ENCODE results near the gene ADGRA1.

The ADGRA1 gene

DNA sequence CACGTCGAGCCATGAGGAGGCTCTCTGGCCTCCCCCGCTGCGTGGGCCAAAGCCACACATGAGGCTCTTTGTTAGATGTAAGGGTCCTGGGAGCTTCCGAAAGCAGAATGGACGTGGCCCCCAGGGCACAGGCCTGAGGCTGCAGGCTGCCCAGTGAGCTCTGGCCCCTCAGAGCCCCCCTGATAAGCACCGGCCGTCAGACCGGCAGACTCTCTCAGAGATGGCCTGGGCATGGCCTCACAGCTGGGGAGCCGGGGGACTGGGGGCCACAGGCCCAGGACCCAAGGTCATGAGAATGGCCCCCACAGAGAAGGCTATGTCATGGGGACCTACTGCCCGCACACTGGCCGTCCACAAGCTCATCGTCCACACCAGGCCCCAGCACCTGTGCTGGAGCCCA, 31.7 kb upstream of the ADGRA1 start:
- no peak for DNase-seq (ENCODE audit: low spot score)

DNA sequence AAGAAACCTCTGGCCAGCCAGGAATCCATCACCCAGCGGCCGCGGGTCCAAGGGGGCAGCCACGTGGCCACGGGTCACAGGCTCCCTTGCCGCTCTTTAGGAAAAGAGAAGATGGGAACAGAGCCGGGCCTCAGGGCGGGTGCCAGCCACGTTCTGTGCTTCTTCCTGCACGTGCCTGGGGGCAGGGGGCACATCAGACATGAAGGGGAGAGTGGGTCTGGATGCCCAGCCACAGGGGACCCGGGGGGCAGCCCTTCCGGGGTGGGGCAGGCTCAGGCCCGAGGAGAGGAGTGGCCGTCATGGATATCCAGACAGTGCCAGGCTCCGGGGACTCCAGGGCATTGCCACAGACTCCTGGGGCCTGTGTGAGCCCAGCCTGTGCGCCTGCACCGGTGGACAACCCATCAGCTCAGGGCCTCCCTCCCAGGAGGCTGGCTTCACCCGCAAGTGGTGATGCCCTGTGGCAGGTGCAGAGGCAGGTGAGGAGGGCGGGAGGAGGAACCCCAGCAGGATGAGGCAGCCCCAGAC, 31.0 kb upstream of the ADGRA1 start:
- no peak for DNase-seq (ENCODE audit: low spot score)

DNA sequence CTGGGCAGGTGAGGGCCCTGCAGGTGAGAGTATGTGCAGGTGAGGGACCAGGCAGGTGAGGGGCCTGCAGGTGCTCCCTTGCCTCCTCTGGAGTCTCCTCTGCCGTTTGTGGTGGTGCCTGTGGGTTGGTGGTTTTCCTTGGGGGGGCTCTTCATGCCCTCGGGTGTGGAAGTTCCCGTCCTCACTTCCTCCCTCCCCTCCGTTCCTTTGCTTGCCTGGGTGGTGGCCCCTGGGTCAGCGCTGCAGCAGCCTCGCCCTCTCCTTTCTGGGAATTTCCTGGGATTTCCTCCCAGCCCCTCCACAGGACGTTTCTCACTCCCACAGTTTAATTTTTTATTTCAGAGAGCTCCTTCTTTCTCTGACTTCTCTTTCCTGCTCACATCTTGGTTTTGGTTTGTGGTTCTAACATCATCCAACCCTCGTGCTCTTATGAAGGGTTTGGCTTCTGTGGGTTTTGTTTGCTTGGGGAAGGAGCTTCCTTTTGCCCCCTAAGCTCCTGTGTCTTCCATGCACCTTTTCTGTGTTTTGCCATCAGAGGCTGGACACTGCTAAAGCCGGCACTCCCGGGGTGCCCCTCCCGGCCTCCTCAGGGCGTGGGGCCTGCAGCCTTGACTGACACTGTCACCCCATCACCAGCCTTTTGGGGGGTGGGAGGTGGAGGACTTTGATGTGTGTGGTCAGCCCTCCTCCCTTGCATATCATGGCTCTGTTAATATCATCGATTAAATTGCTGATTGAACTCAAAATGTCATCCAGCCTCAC, 29.2 kb upstream of the ADGRA1 start:
- no peak for DNase-seq (ENCODE audit: low spot score)

DNA sequence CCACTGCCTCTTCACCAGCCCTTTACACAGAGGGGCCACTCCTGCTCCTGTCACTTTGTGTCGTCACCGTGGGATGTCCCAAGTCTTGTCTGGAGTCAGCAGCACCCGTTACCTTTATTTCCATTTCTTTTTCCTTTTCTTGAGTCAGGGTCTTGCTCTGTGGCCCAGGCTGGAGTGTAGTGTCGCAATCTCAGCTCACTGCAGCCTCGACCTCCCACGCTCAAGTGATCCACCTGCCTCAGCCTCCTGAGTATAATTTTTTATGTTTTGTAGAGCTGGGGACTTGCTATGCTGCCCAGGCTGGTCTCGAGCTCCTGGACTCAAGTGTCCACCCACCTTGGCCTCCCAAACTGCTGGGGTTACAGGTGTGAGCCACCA, 28.6 kb upstream of the ADGRA1 start:
- DNase-seq (ENCODE audit: low spot score), result no peak

DNA sequence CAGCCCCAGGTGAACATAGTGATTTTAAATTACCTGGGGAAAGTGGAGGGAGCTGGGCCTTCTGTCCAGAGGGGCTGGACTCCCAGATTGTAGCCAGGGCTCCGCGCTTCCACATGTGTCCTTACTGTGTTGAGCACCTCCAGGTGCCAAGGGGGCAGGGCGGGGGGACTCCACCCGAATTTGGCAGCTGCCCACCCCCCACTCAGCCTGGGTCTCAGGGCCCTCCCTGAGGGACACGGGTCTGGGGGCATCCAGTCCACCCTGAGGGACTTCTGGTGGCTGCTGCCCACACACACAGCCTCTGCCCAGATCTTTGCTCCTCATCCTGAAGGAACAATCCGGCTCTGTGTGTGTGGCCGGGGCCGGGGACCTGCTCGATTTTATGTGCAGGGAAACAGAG, 28.2 kb upstream of the ADGRA1 start:
- DNase-seq (ENCODE audit: low spot score), result no peak

DNA sequence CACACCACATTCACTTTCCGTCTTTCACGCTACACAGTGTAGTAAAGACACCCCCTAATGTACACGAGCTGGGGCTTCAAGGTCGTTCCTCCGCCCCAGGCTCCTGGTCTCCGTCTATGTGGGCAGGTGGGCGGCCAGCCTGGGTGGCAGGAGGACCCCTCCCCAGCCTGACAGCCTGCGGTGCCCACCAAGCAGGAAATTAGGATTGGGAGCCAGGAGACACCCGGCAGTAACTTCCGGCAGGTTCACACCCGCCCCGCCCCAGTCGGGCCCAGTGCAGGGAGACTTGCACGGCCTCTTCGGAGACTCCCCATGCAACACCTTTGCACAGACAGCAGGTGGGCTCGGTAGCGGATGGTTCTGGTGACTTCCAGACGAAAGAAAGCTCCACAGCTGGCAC, 27.7 kb upstream of the ADGRA1 start:
- DNase-seq (ENCODE audit: low spot score), result no peak

DNA sequence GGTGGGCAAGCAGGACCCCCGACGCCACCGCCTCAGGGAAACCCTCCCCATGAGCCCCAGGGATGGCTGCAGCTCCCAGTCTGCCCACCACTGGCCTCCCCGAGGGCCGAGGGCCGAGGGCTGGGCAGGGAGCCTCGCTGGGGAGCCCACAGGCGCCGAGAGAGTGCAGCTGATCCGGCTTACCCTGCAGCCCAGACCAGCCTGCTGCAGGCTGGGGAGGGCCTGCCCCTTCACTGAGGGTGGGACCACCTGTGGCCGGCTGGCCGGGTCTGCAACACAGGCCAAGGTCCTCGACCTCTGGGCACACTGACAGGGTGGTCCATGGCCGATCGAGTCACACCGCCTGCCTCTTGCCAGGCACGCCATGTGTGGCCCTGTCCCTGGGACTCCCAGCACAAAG, 27.3 kb upstream of the ADGRA1 start:
- no peak for DNase-seq (ENCODE audit: low spot score)

DNA sequence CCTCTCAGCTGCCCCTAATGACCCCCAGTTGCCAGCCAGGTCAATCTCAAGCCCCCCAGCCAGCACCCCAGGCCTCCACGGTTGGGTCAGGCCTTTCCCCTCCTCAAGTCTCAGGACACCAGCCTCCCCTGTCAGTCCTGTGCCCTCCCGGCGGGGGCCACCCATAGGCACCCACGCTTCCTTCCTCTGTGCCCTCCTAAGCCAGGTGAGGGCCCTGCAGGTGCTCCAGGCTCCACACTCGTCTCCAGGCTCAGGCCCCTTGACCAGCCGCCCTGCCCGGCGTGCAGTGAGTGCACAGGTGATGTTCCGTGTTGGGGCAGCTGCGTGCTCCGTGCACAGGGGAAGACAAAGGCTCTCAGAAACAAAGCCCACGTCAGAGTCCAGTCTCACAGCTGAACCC, 26.8 kb upstream of the ADGRA1 start:
- no peak for DNase-seq (ENCODE audit: low spot score)

DNA sequence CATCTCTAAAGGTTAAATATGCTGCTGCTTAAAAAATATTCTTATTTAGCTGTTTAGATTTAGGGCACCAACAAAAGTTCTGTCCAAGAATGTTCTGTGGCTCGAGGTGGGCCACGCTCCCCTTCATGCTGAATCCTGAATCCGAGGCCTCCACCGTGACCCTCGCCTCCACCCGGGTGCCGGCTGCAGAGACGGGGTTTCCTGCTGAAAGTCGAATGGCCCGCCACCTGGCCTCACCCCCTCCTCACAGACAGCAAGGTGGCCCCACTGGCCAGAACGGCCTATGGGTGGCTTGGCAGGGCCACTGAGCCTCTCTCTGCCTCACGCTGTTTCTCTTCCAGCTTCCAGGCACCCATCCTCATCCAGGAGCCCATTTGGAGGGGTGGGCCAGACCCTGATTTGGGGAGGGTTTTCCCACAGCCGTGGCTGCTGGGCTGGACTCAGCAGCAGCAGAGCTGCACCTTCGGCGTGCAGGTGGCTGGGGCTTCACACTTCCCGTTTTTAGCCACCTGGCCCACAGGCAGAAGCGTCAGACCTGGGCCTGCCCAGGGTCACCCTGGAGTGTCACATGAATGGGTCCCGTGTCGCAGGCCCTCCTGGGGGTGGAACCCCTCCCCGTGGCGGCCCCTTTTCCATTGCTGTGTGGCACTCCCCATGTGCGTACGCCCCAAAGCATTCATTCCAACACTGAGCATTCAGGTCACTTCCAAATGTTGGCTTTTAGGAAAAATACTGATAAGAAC, 26.3 kb upstream of the ADGRA1 start:
- no peak for DNase-seq (ENCODE audit: low spot score)

DNA sequence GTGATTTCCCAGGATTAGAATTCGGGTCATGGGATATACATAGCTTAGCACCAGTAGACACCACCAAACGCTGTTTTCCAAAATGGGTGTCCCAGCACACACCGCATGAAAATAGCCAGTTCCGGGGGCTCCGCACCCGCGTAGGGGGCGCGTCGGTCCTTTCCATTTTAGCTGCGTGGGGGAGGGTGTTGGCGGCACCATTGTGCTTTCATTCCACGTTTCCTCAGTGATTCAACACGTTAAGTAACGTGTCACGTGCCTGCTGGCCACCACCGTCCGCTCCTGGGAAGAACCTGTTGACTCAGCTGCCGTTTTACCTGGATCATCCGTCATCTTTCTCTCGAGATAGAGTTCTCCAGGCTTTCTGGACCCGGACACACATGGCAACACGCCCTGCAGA, 25.6 kb upstream of the ADGRA1 start:
- DNase-seq (ENCODE audit: low spot score), result no peak

DNA sequence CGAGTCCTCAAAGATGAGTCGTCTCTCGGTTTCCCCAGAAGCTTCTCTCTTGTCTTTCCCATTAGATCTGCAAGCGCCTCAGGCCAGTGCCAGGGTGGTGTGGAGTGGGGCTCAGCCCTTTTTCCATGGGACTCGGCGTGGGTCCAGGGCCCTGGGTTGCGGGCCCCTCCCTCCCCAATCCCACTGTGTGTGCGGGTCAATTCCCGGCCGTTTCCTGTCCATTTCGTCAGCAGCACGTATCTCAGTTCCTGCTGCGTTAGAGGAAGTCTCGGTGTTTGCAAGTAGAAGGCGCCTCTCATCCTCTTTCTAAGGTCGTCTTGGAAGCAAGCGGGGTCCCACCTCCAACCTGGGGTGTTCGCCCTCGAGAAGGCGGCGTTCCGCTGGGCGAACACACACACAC, 25.1 kb upstream of the ADGRA1 start:
- no peak for DNase-seq (ENCODE audit: low spot score)

DNA sequence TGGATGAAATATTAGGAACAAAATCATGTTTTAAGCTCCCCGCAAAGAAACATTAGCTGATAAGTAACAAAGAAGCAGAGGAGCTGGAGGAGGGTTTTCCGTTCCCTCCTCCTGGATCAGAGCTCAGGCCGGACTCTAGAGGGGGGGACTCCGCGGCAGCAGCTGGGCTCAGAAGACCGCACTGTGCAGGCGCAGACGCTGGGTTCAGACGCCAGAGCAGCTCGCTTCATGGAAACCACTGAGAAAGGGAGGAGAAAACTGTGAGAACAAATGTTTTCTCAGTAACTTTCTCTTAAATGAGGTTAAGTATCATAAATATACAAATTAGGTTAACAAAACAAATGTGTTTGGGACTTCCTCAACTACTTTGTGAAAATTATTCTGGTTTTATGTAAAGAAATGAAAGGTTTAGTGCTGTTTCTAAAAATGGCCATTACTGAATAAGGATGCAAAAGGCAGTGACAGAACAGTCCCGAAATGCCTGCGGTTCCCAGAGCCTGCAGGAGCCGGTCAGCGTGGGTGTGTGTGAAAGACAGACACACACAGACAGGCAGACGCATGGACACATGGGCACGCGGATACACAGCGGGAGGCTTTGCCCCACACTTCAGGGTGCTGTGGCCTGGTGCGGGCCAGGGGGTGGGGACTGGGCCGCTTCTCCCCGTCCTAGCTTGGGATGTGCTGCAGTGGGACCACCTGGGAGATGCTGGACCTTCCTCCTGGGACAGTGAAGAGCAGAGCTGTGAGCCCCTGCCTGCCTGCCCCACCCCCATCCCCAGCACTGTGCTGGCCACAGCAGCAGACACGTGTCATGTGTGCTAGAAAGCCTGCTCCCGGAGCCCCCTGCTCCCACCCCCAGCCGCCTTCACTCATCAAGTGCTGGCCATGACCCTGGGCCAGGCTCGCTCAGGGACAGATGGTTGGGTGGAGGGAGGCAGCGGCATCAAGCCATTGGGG, 20.3 kb upstream of the ADGRA1 start:
- DNase-seq (ENCODE audit: low spot score), result no peak

DNA sequence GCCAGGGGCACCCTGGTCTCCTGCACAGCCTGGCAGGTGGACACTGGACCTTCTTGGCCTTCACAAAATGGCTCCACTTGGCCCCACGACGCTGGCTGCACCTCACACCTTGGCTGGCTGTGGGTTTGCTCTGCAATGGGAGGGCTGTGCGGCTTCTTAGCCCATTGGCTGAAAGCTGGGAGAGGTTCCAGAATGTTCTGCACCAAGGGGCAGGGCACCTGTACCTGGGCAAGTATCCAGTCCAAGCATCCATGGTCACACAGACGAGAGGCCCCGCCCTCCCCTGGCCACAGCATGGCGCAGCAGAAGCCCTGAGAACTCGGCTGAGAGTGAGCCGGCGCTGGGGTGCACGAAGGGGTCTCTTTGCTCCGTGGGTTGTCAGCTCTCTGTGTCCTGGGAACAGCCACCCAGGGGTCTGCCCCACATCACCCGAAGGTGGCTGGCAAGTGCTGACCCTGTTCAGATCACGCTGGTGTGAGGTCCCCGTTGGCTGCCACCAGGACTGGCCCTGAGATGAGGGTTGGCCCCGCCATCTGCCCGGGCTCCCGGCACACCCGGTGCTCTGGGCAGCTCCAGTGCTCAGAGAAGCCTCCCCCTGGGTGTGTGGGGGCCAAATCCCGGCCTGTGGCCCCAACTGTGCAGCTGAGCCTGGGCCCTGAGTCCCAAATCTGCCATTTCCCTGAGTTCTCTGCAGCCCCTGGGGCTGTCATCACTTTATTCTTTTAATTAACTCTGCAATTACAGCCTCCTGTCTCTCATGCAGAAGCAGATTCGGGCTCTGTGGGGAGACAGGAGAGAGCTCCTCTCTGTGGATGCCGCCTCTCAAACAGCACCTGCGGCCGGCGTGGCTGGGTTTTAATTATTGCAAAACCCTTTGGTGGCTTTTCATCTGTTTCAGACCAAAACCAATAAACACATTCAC, 19.4 kb upstream of the ADGRA1 start:
- no peak for DNase-seq (ENCODE audit: low spot score)

DNA sequence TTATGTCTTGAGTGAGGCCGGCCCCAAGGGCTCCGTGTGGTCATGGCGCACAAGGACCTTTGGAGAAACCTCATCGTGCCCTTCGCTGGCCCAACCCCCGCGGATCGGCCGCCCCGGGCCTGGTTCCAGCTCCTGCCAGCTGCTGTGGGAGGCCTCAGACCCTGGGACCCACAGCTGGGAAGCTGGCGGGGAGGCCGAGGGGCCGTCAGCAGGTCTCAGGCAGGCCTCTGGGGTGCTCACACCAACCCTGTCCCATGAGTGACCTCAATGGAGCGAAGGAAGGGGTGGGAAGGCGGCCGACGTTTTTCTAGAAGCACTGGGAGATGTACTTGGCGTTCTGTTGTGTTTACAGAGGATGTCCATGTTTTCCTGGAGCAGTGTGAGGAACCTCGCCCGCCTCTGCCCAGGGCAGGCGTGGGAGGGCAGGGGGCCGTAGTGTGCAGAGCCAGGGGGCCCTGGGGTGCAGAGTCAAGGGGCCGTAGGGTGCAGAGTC, 18.6 kb upstream of the ADGRA1 start:
- DNase-seq (ENCODE audit: low spot score), result no peak

DNA sequence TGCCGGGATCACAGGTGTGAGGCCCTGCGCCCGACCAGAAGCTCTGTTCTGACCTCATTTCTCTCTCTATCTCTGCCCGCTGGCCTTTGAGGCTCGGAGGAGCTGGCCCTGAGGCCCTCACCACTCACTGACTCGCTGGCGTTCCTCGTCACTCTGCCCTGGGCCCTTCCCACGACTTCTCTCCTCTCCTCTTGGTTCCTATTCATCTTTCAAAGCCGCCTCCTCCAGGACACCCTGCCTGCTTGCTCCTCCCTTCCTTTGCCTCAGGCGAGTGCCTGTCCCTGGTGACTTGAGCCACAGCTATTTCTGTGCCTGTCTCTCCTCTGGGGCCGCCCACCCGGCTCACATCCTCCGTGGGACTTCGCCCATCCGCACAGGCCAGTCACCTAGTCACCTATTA, 17.3 kb upstream of the ADGRA1 start:
- DNase-seq (ENCODE audit: low spot score), result no peak

DNA sequence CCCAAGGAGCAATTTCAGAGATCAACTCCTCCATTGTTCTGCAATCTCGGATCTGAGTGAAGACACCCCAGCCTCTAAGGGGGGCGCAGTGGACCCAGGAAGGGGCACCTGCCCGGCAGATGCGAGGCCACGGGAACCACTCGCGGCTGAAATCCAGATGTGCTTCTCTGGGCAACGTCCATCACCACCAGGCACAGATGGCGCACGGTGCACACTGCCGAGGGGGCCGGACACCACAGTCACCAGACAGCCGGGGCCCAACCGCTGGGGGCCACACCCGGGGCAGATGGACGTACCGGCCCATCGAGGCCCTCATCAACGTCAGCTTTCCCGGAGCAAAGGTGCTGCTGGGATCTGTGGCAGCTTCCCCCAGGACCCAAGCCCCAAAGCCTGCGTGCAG, 16.9 kb upstream of the ADGRA1 start:
- no peak for DNase-seq (ENCODE audit: low spot score)

DNA sequence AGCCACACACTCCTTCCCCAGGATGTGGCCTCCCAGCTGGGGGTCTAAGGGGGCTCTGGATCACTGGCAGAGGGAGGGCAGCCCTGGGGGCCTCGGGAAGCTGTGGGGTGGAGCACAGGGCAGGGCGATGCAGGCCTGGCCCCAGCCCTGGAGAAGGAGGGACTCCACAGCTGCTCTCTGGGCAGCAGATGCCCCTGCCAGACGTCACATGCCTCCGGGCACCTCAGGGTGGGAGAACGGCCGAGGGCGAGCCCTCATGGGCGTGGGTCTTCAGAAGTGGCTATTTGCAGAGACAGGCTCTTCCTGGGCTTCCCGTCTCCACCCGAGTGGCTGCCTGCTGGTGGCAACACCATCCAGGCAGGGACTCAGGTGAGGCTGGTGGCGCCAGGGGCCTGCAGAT, 16.0 kb upstream of the ADGRA1 start:
- DNase-seq (ENCODE audit: low spot score), result no peak

DNA sequence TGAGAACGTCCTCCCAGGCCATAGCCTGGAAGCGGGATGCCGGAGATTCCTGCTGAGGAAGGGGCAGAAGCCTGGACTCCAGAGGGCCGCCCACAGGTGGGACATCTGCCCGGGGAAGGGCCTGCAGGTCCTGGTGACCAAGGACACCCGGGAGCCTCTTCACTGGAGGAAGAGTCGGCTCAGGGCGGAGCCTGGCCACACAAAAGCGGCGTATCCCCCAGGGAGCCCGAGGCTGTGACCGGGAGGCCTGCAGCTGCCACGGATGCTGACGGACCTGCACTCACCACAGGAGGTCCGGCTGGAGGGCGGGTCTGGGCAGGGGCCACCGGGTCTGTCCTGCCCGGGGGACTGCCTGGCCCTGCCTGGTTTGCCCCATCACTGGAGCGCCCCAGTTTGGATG, 15.5 kb upstream of the ADGRA1 start:
- DNase-seq (ENCODE audit: low spot score), result no peak

DNA sequence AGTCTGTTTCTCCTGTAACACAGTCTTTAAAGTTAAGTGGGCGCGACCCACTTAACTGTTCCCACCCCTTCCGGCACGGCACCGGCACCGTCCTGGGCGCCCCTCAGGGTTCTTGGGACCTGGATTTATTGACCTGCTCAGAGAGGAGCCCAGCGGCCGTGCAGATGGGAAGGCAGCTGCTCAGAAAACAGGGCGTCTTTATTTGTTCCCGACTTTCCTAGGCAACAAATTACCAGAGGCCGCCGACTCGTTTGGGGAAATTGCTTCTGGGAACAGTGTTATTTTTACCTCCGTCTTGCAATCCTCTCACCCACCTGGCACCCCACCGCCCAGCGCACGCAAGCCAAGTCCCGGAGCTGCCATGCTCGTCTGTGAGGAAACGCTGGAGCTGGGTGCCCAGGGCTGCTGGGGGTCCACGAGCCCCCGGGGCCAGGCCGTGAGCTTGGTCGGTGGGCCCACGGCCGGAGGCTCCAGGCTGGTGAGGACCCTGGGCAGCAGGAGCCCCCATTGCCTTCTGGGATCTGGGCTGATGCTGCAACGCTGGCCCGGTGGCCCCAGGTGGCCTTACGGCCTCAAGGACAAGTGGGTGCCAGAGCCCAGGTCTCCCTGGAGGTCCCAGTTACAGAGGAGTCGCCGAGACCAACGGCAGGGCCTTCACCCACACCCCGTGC, 14.9 kb upstream of the ADGRA1 start:
- no peak for DNase-seq (ENCODE audit: low spot score)

DNA sequence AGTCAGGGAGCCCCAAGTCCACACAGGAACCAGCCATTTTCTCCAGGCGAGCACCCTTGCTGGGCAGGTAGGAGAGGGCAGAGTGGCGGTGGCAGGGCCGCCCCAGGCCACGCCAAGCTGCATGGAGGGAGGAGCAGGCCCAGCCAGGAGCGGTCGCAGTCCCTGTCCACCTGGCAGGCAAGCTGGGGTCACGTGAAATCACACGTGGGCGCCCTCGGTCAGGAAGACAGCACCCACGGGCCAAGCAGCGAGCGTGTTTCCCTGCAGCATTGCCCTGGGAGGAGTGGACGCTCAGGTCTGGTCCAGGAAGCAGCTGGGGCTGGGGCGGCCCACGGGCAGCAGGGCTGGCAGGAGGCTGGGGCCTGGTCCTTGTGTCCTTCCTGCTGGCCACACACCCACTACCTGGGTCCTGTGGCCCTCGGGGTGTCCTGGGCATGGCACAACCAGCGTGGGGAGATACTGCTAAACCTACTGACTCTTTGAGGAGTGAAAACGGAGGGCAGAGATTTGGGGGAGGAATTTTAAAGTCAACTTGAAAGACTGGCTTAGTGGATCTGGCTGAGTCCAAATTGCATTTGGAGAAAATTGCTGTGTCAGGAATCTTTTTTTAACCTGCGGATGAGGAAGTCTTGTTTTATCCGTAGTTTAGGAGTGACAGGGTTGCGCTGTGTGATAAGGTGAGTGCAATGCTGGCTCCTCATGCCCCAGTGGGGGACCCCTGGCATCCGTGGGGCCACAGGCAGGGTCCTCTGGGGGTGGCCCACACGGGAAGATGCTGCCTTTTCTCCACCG, 12.2 kb upstream of the ADGRA1 start:
- DNase-seq (ENCODE audit: low spot score), result no peak
